ENCODE measurements around the gene C1QTNF2. TPM values are rescaled to one million over a fixed set of nuclear protein-coding genes. Genes with fewer than 3 reads are reported as not detected.

The C1QTNF2 gene
- total and polyA plus RNA-seq, 2 of the 13 experiments (the other 11 are each of a cell fraction or from before 2014, with no cell fraction given): not detected

- ChIA-PET POLR2A (no interaction called here), CTCF (ENCODE audit: low intra/inter-chr PET ratio, low total read pairs) (no interaction called here)
- no peaks in the 10 kb centered on the region for H3K79me2 ChIP-seq (ENCODE audit: insufficient read depth, low read length)
- no peaks in the 10 kb centered on the region for H3K36me3 ChIP-seq (replicated peaks in 1 of 2; ENCODE audit: control insufficient read depth in 1 of 2, insufficient read depth in 2 of 2, low read length in 2 of 2)
- no peaks in the 10 kb centered on the region for H3K9me3 ChIP-seq (ENCODE audit: low read length)
- H3K27me3 ChIP-seq (ENCODE audit: control insufficient read depth in 1 of 2, insufficient read depth in 2 of 2, low read length in 2 of 2): peaks cover 0 to 4% of the 10 kb centered on the region in 2 experiments; a peak in 1 of 5 replicates
- FAIRE-seq (no peak), DNase-seq (ENCODE audit: low spot score) (no peak), ATAC-seq (no peak)
- no peak overlapping the region for H2AFZ ChIP-seq (ENCODE audit: low read length)
- no peak overlapping the region for H3K4me2 ChIP-seq (ENCODE audit: low read depth, low read length)
- in situ Hi-C loops (cut with HindIII; ENCODE audit: extremely low pct_ligation_motif_present, low pct_unique_long_range_greater_than_20kb) (no loop called here), intact Hi-C loops (cut with micrococcal nuclease; ENCODE audit: unreplicated experiment) (no loop called here)
- 1% methylated on average over 4 of the region's 4 CpGs for WGBS (ENCODE audit: low lambda C conversion rate)
- H4K20me1 ChIP-seq (ENCODE audit: insufficient read depth, low read length): no peaks in the 10 kb centered on the region
- H3K4me1 ChIP-seq (ENCODE audit: insufficient read depth, low read length): no peaks in the 10 kb centered on the region
- no peak overlapping the region for H3K4me3 ChIP-seq (replicated peaks in 1 of 3; ENCODE audit: insufficient read depth in 1 of 3, low read depth in 2 of 3, low read length in 3 of 3)
- H3K9ac ChIP-seq (ENCODE audit: insufficient read depth, low read depth, low read length): no peak overlapping the region
- BruUV-seq (replicated peaks): no TSS peak
- H3K27ac ChIP-seq (ENCODE audit: extremely low read length, insufficient read depth, low read length): no peak overlapping the region
- TF ChIP-seq ZNF75D (CRISPR knock-in tag; IDR thresholded peaks at IDR 0.05; ENCODE audit: borderline replicate concordance): no peak
- TF ChIP-seq ATF5 (CRISPR knock-in tag; IDR thresholded peaks at IDR 0.05; ENCODE audit: low read depth): no peak
- no peak for TF ChIP-seq CEBPZ (IDR thresholded peaks at IDR 0.05; ENCODE audit: low read length)
- no peak for TF ChIP-seq NKX3-1 (CRISPR knock-in tag; IDR thresholded peaks at IDR 0.05)
- no peak for TF ChIP-seq MEIS2 (CRISPR knock-in tag; IDR thresholded peaks at IDR 0.05)
- TF ChIP-seq, protein P1, sequence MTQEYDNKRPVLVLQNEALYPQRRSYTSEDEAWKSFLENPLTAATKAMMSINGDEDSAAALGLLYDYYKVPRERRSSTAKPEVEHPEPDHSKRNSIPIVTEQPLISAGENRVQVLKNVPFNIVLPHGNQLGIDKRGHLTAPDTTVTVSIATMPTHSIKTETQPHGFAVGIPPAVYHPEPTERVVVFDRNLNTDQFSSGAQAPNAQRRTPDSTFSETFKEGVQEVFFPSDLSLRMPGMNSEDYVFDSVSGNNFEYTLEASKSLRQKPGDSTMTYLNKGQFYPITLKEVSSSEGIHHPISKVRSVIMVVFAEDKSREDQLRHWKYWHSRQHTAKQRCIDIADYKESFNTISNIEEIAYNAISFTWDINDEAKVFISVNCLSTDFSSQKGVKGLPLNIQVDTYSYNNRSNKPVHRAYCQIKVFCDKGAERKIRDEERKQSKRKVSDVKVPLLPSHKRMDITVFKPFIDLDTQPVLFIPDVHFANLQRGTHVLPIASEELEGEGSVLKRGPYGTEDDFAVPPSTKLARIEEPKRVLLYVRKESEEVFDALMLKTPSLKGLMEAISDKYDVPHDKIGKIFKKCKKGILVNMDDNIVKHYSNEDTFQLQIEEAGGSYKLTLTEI (CRISPR knock-in tag; conservative IDR thresholded peaks at IDR 0.05): no peak
- TF ChIP-seq LCORL (IDR thresholded peaks at IDR 0.05): no peak
- TF ChIP-seq LCORL (CRISPR knock-in tag; IDR thresholded peaks at IDR 0.05): no peak
- TF ChIP-seq ZNF562 (CRISPR knock-in tag; IDR thresholded peaks at IDR 0.05; ENCODE audit: borderline replicate concordance): no peak
- TF ChIP-seq THAP7 (CRISPR knock-in tag; IDR thresholded peaks at IDR 0.05): no peak
- no peak for TF ChIP-seq PRDM15 (CRISPR knock-in tag; IDR thresholded peaks at IDR 0.05)
- TF ChIP-seq ZNF776 (CRISPR knock-in tag; IDR thresholded peaks at IDR 0.05): no peak
- TF ChIP-seq CHD4 (IDR thresholded peaks at IDR 0.05; ENCODE audit: borderline replicate concordance, low read length): no peak
- TF ChIP-seq KDM6A (CRISPR knock-in tag; IDR thresholded peaks at IDR 0.05; ENCODE audit: low read depth): no peak
- no peak for TF ChIP-seq ZSCAN22 (CRISPR knock-in tag; IDR thresholded peaks at IDR 0.05)
Measured at GRCh38 chr5:160379511-160379910, 9.1 kb upstream of the C1QTNF2 start.
